ENCODE data around the gene AIFM1.

DNA sequence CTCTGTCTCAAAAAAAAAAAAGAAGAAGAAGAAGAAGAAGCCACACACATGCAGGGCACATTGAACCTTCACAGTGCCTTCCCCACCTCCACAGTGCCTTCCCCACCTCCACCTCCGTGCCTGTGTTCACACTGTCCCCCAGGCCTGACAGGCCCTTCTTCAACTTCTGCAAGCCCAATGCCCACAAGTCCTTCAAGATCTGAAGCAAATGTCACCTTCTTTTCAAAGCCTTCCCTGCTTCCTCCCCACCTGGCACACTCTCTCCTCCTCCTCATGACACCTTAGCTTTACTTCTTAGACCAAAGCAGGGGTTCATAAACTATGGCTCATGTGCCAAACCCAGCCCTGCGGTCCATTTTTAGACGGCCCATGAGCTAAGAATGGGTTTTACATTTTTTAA lies 75.3 kb downstream of the AIFM1 start:
- TF ChIP-seq CTCF (IDR thresholded peaks at IDR 0.05) (no peak), POLR2AphosphoS5 (IDR thresholded peaks at IDR 0.05) (no peak), POLR2A (IDR thresholded peaks at IDR 0.05; ENCODE audit: low read depth) (no peak)
